CD4-positive, alpha-beta T cell (primary cell): ENCODE data around the gene PIAS1. TPM values are rescaled to one million over a fixed set of nuclear protein-coding genes. Genes with fewer than 3 reads are reported as not detected.

ENCODE experiments used
- ATAC-seq: fragments of 200-7000 bp; cut with Tn5 transposase; one replicate; pipeline ENCODE4 v1.10.0; 2022; ENCODE audit warnings: mild to moderate bottlenecking; ENCODE audit not compliant: poor library complexity
- CTCF ChIA-PET: fragments of 350-600 bp; sonication (Branson Sonifier 250); formaldehyde crosslinking; loops from one replicate; lab custom pipeline; 2021; ENCODE audit warnings: antibody characterized with exemption, inconsistent platforms; lab: Charles Lee
- POLR2A ChIA-PET: fragments of 350-600 bp; sonication (Branson Sonifier 250); formaldehyde crosslinking; loops from one replicate; lab custom pipeline; 2021; ENCODE audit warnings: antibody characterized with exemption, inconsistent platforms; lab: Charles Lee
- DNase-seq, 14 experiments: peaks; one replicate each; pipeline ENCODE4 v3.0.0-alpha.2; 2013 to 2020; ENCODE audit warnings: mixed read lengths in 2 of 14
- H3K27ac ChIP-seq, 2 donors: one replicate each; pipeline versions ENCODE4 v1.5.1 to v1.7.0; 2013; ENCODE audit warnings: low read length in 2 of 2, low read depth in 1 of 2, mild to moderate bottlenecking in 1 of 2
- H3K27me3 ChIP-seq, 2 experiments: 1 replicate in 1 of 2; 2 replicates in 1 of 2; pipeline versions ENCODE4 v1.6.1 to v1.7.0; 2013; ENCODE audit warnings: low read length in 2 of 2, control low read depth in 1 of 2, mild to moderate bottlenecking in 1 of 2, moderate library complexity in 1 of 2; ENCODE audit not compliant: insufficient read depth in 2 of 2, control insufficient read depth in 1 of 2
- H3K36me3 ChIP-seq: one replicate; pipeline ENCODE4 v1.6.1; 2013; ENCODE audit warnings: low read length, control low read depth; ENCODE audit not compliant: insufficient read depth
- H3K4me1 ChIP-seq: one replicate; pipeline ENCODE4 v1.6.1; 2013; ENCODE audit warnings: low read length, control low read depth; ENCODE audit not compliant: insufficient read depth
- H3K4me3 ChIP-seq: one replicate; pipeline ENCODE4 v1.5.1; 2013; ENCODE audit warnings: mild to moderate bottlenecking, low read length, moderate library complexity
- H3K9me3 ChIP-seq, 2 experiments: 1 replicate in 1 of 2; 2 replicates in 1 of 2; pipeline versions ENCODE4 v1.6.1 to v1.7.0; 2013; ENCODE audit warnings: low read length in 2 of 2, mild to moderate bottlenecking in 2 of 2, control low read depth in 1 of 2, moderate library complexity in 1 of 2; ENCODE audit not compliant: control insufficient read depth in 1 of 2, insufficient read depth in 1 of 2
- H3K27ac Mint-ChIP-seq: one replicate; pipeline ENCODE4 v1.8.0; 2020; ENCODE audit warnings: mixed read lengths
- H3K27me3 Mint-ChIP-seq: one replicate; pipeline ENCODE4 v1.8.0; 2021; ENCODE audit warnings: mixed read lengths
- H3K36me3 Mint-ChIP-seq: one replicate; pipeline ENCODE4 v1.8.0; 2021; ENCODE audit warnings: low read depth, mixed read lengths
- H3K4me1 Mint-ChIP-seq: one replicate; pipeline ENCODE4 v1.8.0; 2021; ENCODE audit warnings: low read depth, mixed read lengths
- H3K4me3 Mint-ChIP-seq: one replicate; pipeline ENCODE4 v1.8.0; 2020; ENCODE audit warnings: mild to moderate bottlenecking, mixed read lengths
- H3K9me3 Mint-ChIP-seq: one replicate; pipeline ENCODE4 v1.8.0; 2020; ENCODE audit warnings: mixed read lengths
- CTCF ChIP-seq: fragments of 200-600 bp; IDR thresholded peaks from one replicate; pipeline ENCODE4 v1.8.0; 2022; ENCODE audit warnings: antibody characterized with exemption, mild to moderate bottlenecking
- intact Hi-C, 2 experiments: fragments of 100-400 bp; cut with DNase I in 1 of 2; cut with micrococcal nuclease in 1 of 2; formaldehyde crosslinking; loops; one replicate each; pipeline versions ENCODE4 v1.15.1 to v1.9.0; 2023 to 2025; cut with DNase I, micrococcal nuclease
- total RNA-seq, 174 experiments: library from RNA in 2 of 174; stranded (reverse) in 2 of 174; gene quantifications; one replicate each; pipeline ENCODE4 v1.2.3 and lab custom pipeline; 2021 to 2026

Gene PIAS1
- total RNA-seq, 2 experiments from 2014 or later, result 73.1 to 74.8 TPM

DNA sequence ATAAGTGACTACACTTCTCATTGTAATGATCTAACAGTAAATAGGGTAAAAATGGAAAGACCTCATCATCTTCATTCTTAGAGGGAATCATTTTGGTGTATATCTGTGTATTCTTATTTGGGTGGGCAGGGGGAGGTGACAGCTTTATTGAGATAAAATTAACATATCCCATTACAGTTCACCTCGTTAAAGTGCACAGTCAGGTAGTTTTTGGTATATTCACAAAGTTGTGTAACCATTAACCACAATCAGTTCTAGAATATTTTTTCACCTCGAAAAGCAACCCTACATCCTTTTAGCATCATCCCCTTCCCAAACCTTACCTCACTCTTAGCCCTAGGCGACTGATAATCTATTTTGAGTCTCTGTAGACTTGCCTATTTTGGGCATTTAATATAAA is 8.1 kb downstream of the PIAS1 start:
- H3K9me3 Mint-ChIP-seq, result no peaks in the 10 kb centered on the region
- peaks cover 8% of the 10 kb centered on the region for H3K36me3 ChIP-seq
- H3K27ac ChIP-seq, result no peak overlapping the region
- no peak for TF ChIP-seq CTCF
- no peak overlapping the region for H3K4me3 ChIP-seq
- no peak overlapping the region for H3K27ac Mint-ChIP-seq
- POLR2A ChIA-PET, result no interaction called here
- DNase-seq (no peak), ATAC-seq (no peak)
- no peak overlapping the region for H3K4me3 Mint-ChIP-seq
- no peaks in the 10 kb centered on the region for H3K27me3 ChIP-seq
- peaks cover 35% of the 10 kb centered on the region for H3K4me1 ChIP-seq
- CTCF ChIA-PET, result no interaction called here
- no peaks in the 10 kb centered on the region for H3K27me3 Mint-ChIP-seq
- peaks cover 25% of the 10 kb centered on the region for H3K36me3 Mint-ChIP-seq
- intact Hi-C loops, result no loop called here
- peaks cover 76% of the 10 kb centered on the region for H3K4me1 Mint-ChIP-seq
- no peaks in the 10 kb centered on the region for H3K9me3 ChIP-seq

DNA sequence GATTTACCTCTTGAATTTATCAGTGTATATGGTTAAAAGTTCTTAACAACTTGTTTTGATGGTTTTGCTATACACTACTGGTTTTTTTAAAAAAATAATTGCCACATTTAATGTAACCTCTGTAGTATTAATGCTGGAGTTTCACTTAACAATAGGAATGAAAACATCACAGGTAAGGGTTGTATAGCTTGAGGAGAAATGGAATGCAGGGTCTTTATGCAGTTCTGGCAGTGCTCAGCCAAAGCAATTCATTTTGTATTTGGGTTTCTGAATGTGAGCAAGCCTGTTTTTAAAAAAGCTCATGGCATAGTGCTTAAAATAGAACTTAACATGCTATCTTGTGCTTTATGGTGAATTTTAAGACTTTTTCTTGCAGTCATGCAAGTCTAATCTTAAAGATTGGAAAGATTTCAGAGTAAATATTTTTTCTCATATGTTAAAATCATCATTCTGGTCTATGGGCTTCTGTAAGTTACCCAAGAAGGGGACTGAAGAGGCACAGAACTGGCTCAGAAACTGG is 8.9 kb downstream of the PIAS1 start:
- peaks cover 32% of the 10 kb centered on the region for H3K36me3 Mint-ChIP-seq
- Histone ChIP-seq H3K36me3 (peaks cover 10% of the 10 kb centered on the region), H3K4me3 (no peak overlapping the region), H3K27me3 (no peaks in the 10 kb centered on the region), H3K27ac (no peak overlapping the region), H3K9me3 (no peaks in the 10 kb centered on the region), H3K4me1 (peaks cover 32% of the 10 kb centered on the region)
- ChIA-PET POLR2A (interaction anchor here (2.5 kb wide), 1 partner anchor 9 kb away, joined by 9 read pairs; the partner anchor contains the start of gene PIAS1), CTCF (no interaction called here)
- no peaks in the 10 kb centered on the region for H3K9me3 Mint-ChIP-seq
- no peak overlapping the region for H3K27ac Mint-ChIP-seq
- intact Hi-C loops, result no loop called here
- ATAC-seq (no peak), DNase-seq (no peak)
- no peaks in the 10 kb centered on the region for H3K27me3 Mint-ChIP-seq
- TF ChIP-seq CTCF, result no peak
- no peak overlapping the region for H3K4me3 Mint-ChIP-seq
- peaks cover 76% of the 10 kb centered on the region for H3K4me1 Mint-ChIP-seq

GRCh38 chr15:68063606-68064005 is 9.5 kb downstream of the PIAS1 start:
- no peak overlapping the region for H3K27ac ChIP-seq
- ChIA-PET POLR2A (interaction anchor here (0.7 to 2.5 kb wide), 2 partner anchors 9 to 11 kb away, joined by 5 to 9 read pairs; partner anchors contain the start of gene PIAS1), CTCF (interaction anchor here (0.6 kb wide), 1 partner anchor 32 kb away, joined by 3 read pairs; no protein-coding TSS in a partner anchor)
- Mint-ChIP-seq H3K4me3 (no peak overlapping the region), H3K27ac (no peak overlapping the region), H3K36me3 (peaks cover 32% of the 10 kb centered on the region), H3K27me3 (no peaks in the 10 kb centered on the region), H3K9me3 (no peaks in the 10 kb centered on the region), H3K4me1 (peaks cover 72% of the 10 kb centered on the region)
- H3K9me3 ChIP-seq, result no peaks in the 10 kb centered on the region
- H3K27me3 ChIP-seq, result no peaks in the 10 kb centered on the region
- H3K4me1 ChIP-seq, result peaks cover 35% of the 10 kb centered on the region
- ATAC-seq, result no peak
- no peak for TF ChIP-seq CTCF
- no peak for DNase-seq
- H3K4me3 ChIP-seq, result no peak overlapping the region
- intact Hi-C loops, result no loop called here
- H3K36me3 ChIP-seq, result peaks cover 11% of the 10 kb centered on the region
